B cell (primary cell): ENCODE measurements around the gene SETBP1.

Source experiments
- CTCF ChIP-seq: fragments of 200-600 bp; IDR thresholded peaks from one replicate; pipeline ENCODE4 v1.8.0; 2022; ENCODE audit warnings: antibody characterized with exemption, mild to moderate bottlenecking
- EZH2 ChIP-seq: IDR thresholded peaks from 2 replicates; pipeline ENCODE4 v1.6.1; 2012; ENCODE audit warnings: borderline replicate concordance, low read depth, mild to moderate bottlenecking, moderate library complexity, low read length; ENCODE audit not compliant: insufficient read depth, poor library complexity, severe bottlenecking

- no peak for TF ChIP-seq CTCF
- TF ChIP-seq EZH2, result no peak
These were observed 237.4 kb downstream of the SETBP1 start for GRCh38 chr18:44918142-44918476.
